ENCODE measurements around the gene RECQL5. TPM values are rescaled to one million over a fixed set of nuclear protein-coding genes. Genes with fewer than 3 reads are reported as not detected.
A peak's percentile ranks its signal among the peaks of the same experiment; 100 is the strongest.

The RECQL5 gene
- total RNA-seq, 1 donor from 2014 or later: 11.0 TPM

DNA sequence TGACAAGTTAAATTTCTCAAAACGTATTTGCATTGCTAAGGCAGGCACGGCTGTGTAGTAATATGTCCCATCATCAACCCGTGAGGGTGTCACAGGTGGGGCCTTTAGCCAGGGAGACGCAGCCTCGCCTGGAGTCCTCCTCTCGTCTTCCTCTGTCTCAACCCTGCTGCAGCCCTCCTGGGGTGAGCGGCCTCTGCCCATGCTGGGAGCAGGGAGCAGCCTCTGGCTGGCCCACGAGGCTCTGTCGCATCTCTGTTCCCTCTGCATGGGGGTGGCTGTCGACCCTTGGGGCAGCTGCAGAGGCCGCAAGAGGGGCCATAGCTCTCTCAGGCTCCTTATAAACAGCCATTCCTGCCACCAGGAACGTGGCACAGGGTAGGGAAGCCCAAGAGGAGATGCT, 34.5 kb downstream of the RECQL5 start:
- Histone ChIP-seq H3K4me1 (ENCODE audit: control insufficient read depth in 3 of 3, insufficient read depth in 3 of 3, low read length in 3 of 3) (peaks cover 43 to 51% (median 47%) of the 10 kb centered on the region in 3 donors), H3K27ac (ENCODE audit: low read depth, low read length) (no peak overlapping the region), H3K4me3 (ENCODE audit: low read length in 3 of 3) (peak overlapping the region in 1 of 3 donors; percentile 52), H3K36me3 (ENCODE audit: control insufficient read depth in 3 of 3, insufficient read depth in 3 of 3, low read length in 3 of 3) (peaks cover 5 to 10% (median 7%) of the 10 kb centered on the region in 3 donors), H3K9me3 (ENCODE audit: control insufficient read depth in 3 of 3, low read length in 3 of 3) (no peaks in the 10 kb centered on the region), H3K27me3 (ENCODE audit: control insufficient read depth in 3 of 3, insufficient read depth in 3 of 3, low read length in 3 of 3) (no peaks in the 10 kb centered on the region), H3K9ac (ENCODE audit: low read depth in 1 of 3, low read length in 3 of 3) (peak overlapping the region in 2 of 3 donors; percentile 45 to 50)

DNA sequence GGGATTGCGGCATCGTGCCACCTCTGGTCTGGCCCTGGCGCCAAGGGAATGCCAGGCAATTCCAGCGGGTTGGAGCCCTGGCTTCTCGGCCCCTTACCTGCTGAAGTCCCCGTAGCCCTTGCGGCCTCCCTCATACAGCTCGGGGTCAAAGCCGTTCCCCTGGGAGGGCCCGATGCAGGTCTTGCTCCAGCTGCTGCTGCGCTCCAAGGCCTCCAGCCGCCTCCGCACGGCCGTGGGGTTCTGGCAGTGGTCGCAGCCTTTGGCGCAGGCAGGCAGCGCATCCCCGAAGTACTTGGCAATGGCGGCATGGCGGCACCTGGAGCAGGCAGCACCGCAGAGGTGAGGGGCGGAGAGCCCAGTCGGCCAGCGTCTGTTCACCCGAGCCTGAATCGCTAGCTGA, 35.6 kb downstream of the RECQL5 start:
- peaks cover 37 to 41% (median 38%) of the 10 kb centered on the region in 3 donors for H3K4me1 ChIP-seq (ENCODE audit: control insufficient read depth in 3 of 3, insufficient read depth in 3 of 3, low read length in 3 of 3)

GRCh38 chr17:75630071-75630917, 36.7 kb downstream of the RECQL5 start:
- no peak overlapping the region for H3K4me3 ChIP-seq (ENCODE audit: low read length in 3 of 3)
- H3K36me3 ChIP-seq (ENCODE audit: control insufficient read depth in 3 of 3, insufficient read depth in 3 of 3, low read length in 3 of 3): peaks cover 12 to 16% (median 15%) of the 10 kb centered on the region in 3 donors

More for the DNA sequence above, 35.6 kb downstream of the RECQL5 start:
- no peak overlapping the region for H3K9ac ChIP-seq (ENCODE audit: low read depth in 1 of 3, low read length in 3 of 3)
- H3K27me3 ChIP-seq (ENCODE audit: control insufficient read depth in 3 of 3, insufficient read depth in 3 of 3, low read length in 3 of 3): no peaks in the 10 kb centered on the region
- no peaks in the 10 kb centered on the region for H3K9me3 ChIP-seq (ENCODE audit: control insufficient read depth in 3 of 3, low read length in 3 of 3)
- peaks cover 12 to 15% (median 14%) of the 10 kb centered on the region in 3 donors for H3K36me3 ChIP-seq (ENCODE audit: control insufficient read depth in 3 of 3, insufficient read depth in 3 of 3, low read length in 3 of 3)
- H3K4me3 ChIP-seq (ENCODE audit: low read length in 3 of 3): no peak overlapping the region
- H3K27ac ChIP-seq (ENCODE audit: low read depth, low read length): no peak overlapping the region

DNA sequence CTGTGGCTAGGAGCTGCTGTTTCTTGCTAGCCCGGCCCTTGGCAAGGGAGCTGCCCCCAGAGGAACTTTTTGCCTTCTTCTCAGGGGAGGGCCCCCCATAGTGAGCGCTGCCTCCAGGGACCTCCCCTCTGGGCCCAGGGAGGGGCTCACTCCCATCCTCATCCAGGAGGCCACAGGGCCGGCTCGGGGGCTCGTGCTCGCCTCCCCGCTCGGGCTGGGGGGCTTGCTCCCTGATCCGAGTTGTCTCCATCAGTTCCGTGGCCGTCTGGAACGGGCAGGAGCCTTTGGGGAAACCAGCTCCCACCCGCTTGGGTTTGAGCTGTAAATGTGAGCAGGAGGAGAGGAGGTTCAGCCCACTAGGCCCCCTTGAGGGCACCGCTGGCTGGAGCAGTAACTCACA, 37.8 kb downstream of the RECQL5 start:
- Histone ChIP-seq H3K9ac (ENCODE audit: low read depth in 1 of 3, low read length in 3 of 3) (no peak overlapping the region), H3K4me3 (ENCODE audit: low read length in 3 of 3) (no peak overlapping the region), H3K27me3 (ENCODE audit: control insufficient read depth in 3 of 3, insufficient read depth in 3 of 3, low read length in 3 of 3) (no peaks in the 10 kb centered on the region), H3K27ac (ENCODE audit: low read depth, low read length) (no peak overlapping the region), H3K36me3 (ENCODE audit: control insufficient read depth in 3 of 3, insufficient read depth in 3 of 3, low read length in 3 of 3) (peaks cover 16 to 23% (median 17%) of the 10 kb centered on the region in 3 donors), H3K9me3 (ENCODE audit: control insufficient read depth in 3 of 3, low read length in 3 of 3) (no peaks in the 10 kb centered on the region), H3K4me1 (ENCODE audit: control insufficient read depth in 3 of 3, insufficient read depth in 3 of 3, low read length in 3 of 3) (peaks cover 18 to 19% (median 19%) of the 10 kb centered on the region in 3 donors)

More at GRCh38 chr17:75630071-75630917, 36.7 kb downstream of the RECQL5 start:
- no peak overlapping the region for H3K27ac ChIP-seq (ENCODE audit: low read depth, low read length)
- H3K9me3 ChIP-seq (ENCODE audit: control insufficient read depth in 3 of 3, low read length in 3 of 3): no peaks in the 10 kb centered on the region
- no peaks in the 10 kb centered on the region for H3K27me3 ChIP-seq (ENCODE audit: control insufficient read depth in 3 of 3, insufficient read depth in 3 of 3, low read length in 3 of 3)
- no peak overlapping the region for H3K9ac ChIP-seq (ENCODE audit: low read depth in 1 of 3, low read length in 3 of 3)
- H3K4me1 ChIP-seq (ENCODE audit: control insufficient read depth in 3 of 3, insufficient read depth in 3 of 3, low read length in 3 of 3): peaks cover 26 to 30% (median 29%) of the 10 kb centered on the region in 3 donors

DNA sequence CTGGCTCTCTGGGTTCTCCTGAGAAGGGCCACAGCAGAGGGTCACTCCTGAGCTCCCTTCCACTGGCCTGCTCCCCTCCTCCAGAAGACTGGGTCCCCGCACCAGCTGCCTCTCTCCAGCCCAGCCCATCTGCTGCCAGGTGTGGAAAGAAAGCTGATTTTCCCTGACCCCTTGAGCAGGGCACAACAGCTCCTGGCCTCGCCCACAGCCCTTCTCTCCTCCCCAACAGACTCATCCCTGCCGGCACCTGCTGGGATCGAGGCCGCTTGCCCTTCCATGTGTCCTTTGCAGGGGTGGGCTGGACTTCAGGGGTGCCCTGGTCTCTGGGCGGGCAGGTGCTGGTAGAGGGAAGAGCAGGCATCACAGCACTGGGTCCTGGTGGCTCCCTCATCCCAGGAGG, 38.5 kb downstream of the RECQL5 start:
- Histone ChIP-seq H3K4me1 (ENCODE audit: control insufficient read depth in 3 of 3, insufficient read depth in 3 of 3, low read length in 3 of 3) (peaks cover 11 to 18% (median 17%) of the 10 kb centered on the region in 3 donors), H3K4me3 (ENCODE audit: low read length in 3 of 3) (no peak overlapping the region), H3K27me3 (ENCODE audit: control insufficient read depth in 3 of 3, insufficient read depth in 3 of 3, low read length in 3 of 3) (no peaks in the 10 kb centered on the region), H3K36me3 (ENCODE audit: control insufficient read depth in 3 of 3, insufficient read depth in 3 of 3, low read length in 3 of 3) (peaks cover 16 to 23% (median 17%) of the 10 kb centered on the region in 3 donors), H3K27ac (ENCODE audit: low read depth, low read length) (no peak overlapping the region), H3K9ac (ENCODE audit: low read depth in 1 of 3, low read length in 3 of 3) (no peak overlapping the region), H3K9me3 (ENCODE audit: control insufficient read depth in 3 of 3, low read length in 3 of 3) (no peaks in the 10 kb centered on the region)

- no peak overlapping the region for H3K4me3 ChIP-seq (ENCODE audit: low read length in 3 of 3)
- no peak overlapping the region for H3K27ac ChIP-seq (ENCODE audit: low read depth, low read length)
- H3K36me3 ChIP-seq (ENCODE audit: control insufficient read depth in 3 of 3, insufficient read depth in 3 of 3, low read length in 3 of 3): peaks cover 16 to 23% (median 17%) of the 10 kb centered on the region in 3 donors
- no peak overlapping the region for H3K9ac ChIP-seq (ENCODE audit: low read depth in 1 of 3, low read length in 3 of 3)
- H3K9me3 ChIP-seq (ENCODE audit: control insufficient read depth in 3 of 3, low read length in 3 of 3): no peaks in the 10 kb centered on the region
- no peaks in the 10 kb centered on the region for H3K27me3 ChIP-seq (ENCODE audit: control insufficient read depth in 3 of 3, insufficient read depth in 3 of 3, low read length in 3 of 3)
- H3K4me1 ChIP-seq (ENCODE audit: control insufficient read depth in 3 of 3, insufficient read depth in 3 of 3, low read length in 3 of 3): peaks cover 0 to 8% (median 6%) of the 10 kb centered on the region in 3 donors
Measured at GRCh38 chr17:75627094-75627493, 39.9 kb downstream of the RECQL5 start.

GRCh38 chr17:75626496-75627038, 40.4 kb downstream of the RECQL5 start:
- no peaks in the 10 kb centered on the region for H3K27me3 ChIP-seq (ENCODE audit: control insufficient read depth in 3 of 3, insufficient read depth in 3 of 3, low read length in 3 of 3)
- H3K9ac ChIP-seq (ENCODE audit: low read depth in 1 of 3, low read length in 3 of 3): no peak overlapping the region
- H3K27ac ChIP-seq (ENCODE audit: low read depth, low read length): no peak overlapping the region
- no peaks in the 10 kb centered on the region for H3K9me3 ChIP-seq (ENCODE audit: control insufficient read depth in 3 of 3, low read length in 3 of 3)
- H3K4me1 ChIP-seq (ENCODE audit: control insufficient read depth in 3 of 3, insufficient read depth in 3 of 3, low read length in 3 of 3): peaks cover 0 to 8% (median 6%) of the 10 kb centered on the region in 3 donors
- H3K4me3 ChIP-seq (ENCODE audit: low read length in 3 of 3): no peak overlapping the region
- H3K36me3 ChIP-seq (ENCODE audit: control insufficient read depth in 3 of 3, insufficient read depth in 3 of 3, low read length in 3 of 3): peaks cover 16 to 23% (median 17%) of the 10 kb centered on the region in 3 donors

GRCh38 chr17:75625813-75626486, 41.0 kb downstream of the RECQL5 start:
- Histone ChIP-seq H3K4me3 (ENCODE audit: low read length in 3 of 3) (no peak overlapping the region), H3K9me3 (ENCODE audit: control insufficient read depth in 3 of 3, low read length in 3 of 3) (no peaks in the 10 kb centered on the region), H3K9ac (ENCODE audit: low read depth in 1 of 3, low read length in 3 of 3) (no peak overlapping the region), H3K27ac (ENCODE audit: low read depth, low read length) (no peak overlapping the region), H3K4me1 (ENCODE audit: control insufficient read depth in 3 of 3, insufficient read depth in 3 of 3, low read length in 3 of 3) (peaks cover 0 to 8% (median 6%) of the 10 kb centered on the region in 3 donors), H3K36me3 (ENCODE audit: control insufficient read depth in 3 of 3, insufficient read depth in 3 of 3, low read length in 3 of 3) (peaks cover 17 to 26% (median 18%) of the 10 kb centered on the region in 3 donors), H3K27me3 (ENCODE audit: control insufficient read depth in 3 of 3, insufficient read depth in 3 of 3, low read length in 3 of 3) (no peaks in the 10 kb centered on the region)

GRCh38 chr17:75624714-75625345, 42.1 kb downstream of the RECQL5 start:
- no peak overlapping the region for H3K9ac ChIP-seq (ENCODE audit: low read depth in 1 of 3, low read length in 3 of 3)
- H3K36me3 ChIP-seq (ENCODE audit: control insufficient read depth in 3 of 3, insufficient read depth in 3 of 3, low read length in 3 of 3): peaks cover 12 to 26% (median 16%) of the 10 kb centered on the region in 3 donors
- H3K4me3 ChIP-seq (ENCODE audit: low read length in 3 of 3): no peak overlapping the region
- H3K27ac ChIP-seq (ENCODE audit: low read depth, low read length): no peak overlapping the region
- H3K4me1 ChIP-seq (ENCODE audit: control insufficient read depth in 3 of 3, insufficient read depth in 3 of 3, low read length in 3 of 3): peaks cover 0 to 8% (median 6%) of the 10 kb centered on the region in 3 donors
- H3K27me3 ChIP-seq (ENCODE audit: control insufficient read depth in 3 of 3, insufficient read depth in 3 of 3, low read length in 3 of 3): peaks cover 0 to 4% (median 4%) of the 10 kb centered on the region in 3 donors
- H3K9me3 ChIP-seq (ENCODE audit: control insufficient read depth in 3 of 3, low read length in 3 of 3): no peaks in the 10 kb centered on the region
